ENCODE results near the gene PRPSAP1. TPM values are rescaled to one million over a fixed set of nuclear protein-coding genes. Genes with fewer than 3 reads are reported as not detected.
"Not testable (repeated sequence)": the region's sequence is repeated elsewhere in the genome, so short reads cannot be mapped to it uniquely, and the experiment has no call there.

Gene PRPSAP1
- total RNA-seq, 1 donor from 2014 or later: 16.1 TPM

GRCh38 chr17:76354317-76354729, 607 bp upstream of the PRPSAP1 start:
- TF ChIP-seq CTCF (IDR thresholded peaks at IDR 0.05): no peak
- Histone ChIP-seq H3K4me1 (peaks cover 0 to 16% of the 10 kb centered on the region in 2 donors), H3K9me3 (no peaks in the 10 kb centered on the region), H3K36me3 (no peaks in the 10 kb centered on the region), H3K27ac (peak overlapping the region in 1 of 2 donors; percentile 88), H3K4me3 (peak overlapping the region; percentile 97), H3K27me3 (no peaks in the 10 kb centered on the region)
- DNase-seq (ENCODE audit: low spot score in 2 of 2): no peak
- intact Hi-C loops (cut with DNase I): loop anchor here (1.0 to 5.0 kb wide), 4 partner anchors 16 to 377 kb away; partner anchors contain the start of genes ACOX1 and TEN1

GRCh38 chr17:76353004-76353598, 615 bp downstream of the PRPSAP1 start:
- TF ChIP-seq CTCF (IDR thresholded peaks at IDR 0.05): no peak
- Histone ChIP-seq H3K9me3 (no peaks in the 10 kb centered on the region), H3K27ac (peak overlapping the region; percentile 83 to 88), H3K36me3 (peaks cover 0 to 2% of the 10 kb centered on the region in 2 donors), H3K4me1 (peaks cover 0 to 16% of the 10 kb centered on the region in 2 donors), H3K4me3 (peak overlapping the region; percentile 97), H3K27me3 (no peaks in the 10 kb centered on the region)
- DNase-seq (ENCODE audit: low spot score in 2 of 2): no peak
- intact Hi-C loops (cut with DNase I): loop anchor here (1.0 to 5.0 kb wide), 4 partner anchors 32 to 376 kb away; partner anchors contain the start of genes ACOX1 and TEN1

- intact Hi-C loops (cut with DNase I): loop anchor here (2.0 to 5.0 kb wide), 3 partner anchors 47 to 374 kb away; partner anchors contain the start of genes ACOX1 and TEN1
- Histone ChIP-seq H3K4me3 (peak overlapping the region in 1 of 2 donors; percentile 97), H3K36me3 (peaks cover 0 to 16% of the 10 kb centered on the region in 2 donors), H3K27ac (peak overlapping the region; percentile 5 to 35), H3K4me1 (peaks cover 0 to 16% of the 10 kb centered on the region in 2 donors), H3K9me3 (no peaks in the 10 kb centered on the region), H3K27me3 (no peaks in the 10 kb centered on the region)
- TF ChIP-seq CTCF (IDR thresholded peaks at IDR 0.05): no peak
- DNase-seq (ENCODE audit: low spot score in 2 of 2): no peak
These were observed 2.1 kb downstream of the PRPSAP1 start for GRCh38 chr17:76351526-76352071.

- no peak for DNase-seq (ENCODE audit: low spot score in 2 of 2)
- Histone ChIP-seq H3K9me3 (no peaks in the 10 kb centered on the region), H3K36me3 (peaks cover 5 to 27% of the 10 kb centered on the region in 2 donors), H3K27me3 (no peaks in the 10 kb centered on the region), H3K4me1 (peaks cover 0 to 16% of the 10 kb centered on the region in 2 donors), H3K4me3 (no peak overlapping the region), H3K27ac (no peak overlapping the region)
- TF ChIP-seq CTCF (IDR thresholded peaks at IDR 0.05): no peak
- intact Hi-C loops (cut with DNase I): loop anchor here (5.0 kb wide), 2 partner anchors 48 to 373 kb away; partner anchors contain the start of genes ACOX1 and TEN1
These were observed 3.3 kb downstream of the PRPSAP1 start for GRCh38 chr17:76350463-76350862.

- H3K27ac ChIP-seq; H3K27me3 ChIP-seq; DNase-seq (ENCODE audit: low spot score in 2 of 2); intact Hi-C loops (cut with DNase I); H3K4me3 ChIP-seq; H3K9me3 ChIP-seq; H3K4me1 ChIP-seq: not testable (repeated sequence)
- H3K36me3 ChIP-seq: peaks cover 28 to 58% of the 10 kb centered on the region in 2 donors
These were observed 6.8 kb downstream of the PRPSAP1 start for GRCh38 chr17:76346936-76347335.

- Histone ChIP-seq H3K4me1 (no peaks in the 10 kb centered on the region), H3K36me3 (peaks cover 30 to 60% of the 10 kb centered on the region in 2 donors), H3K9me3 (no peaks in the 10 kb centered on the region), H3K27me3 (no peaks in the 10 kb centered on the region), H3K4me3 (no peak overlapping the region), H3K27ac (no peak overlapping the region)
- TF ChIP-seq CTCF (IDR thresholded peaks at IDR 0.05): no peak
- intact Hi-C loops (cut with DNase I): no loop called here
- DNase-seq (ENCODE audit: low spot score in 2 of 2): no peak
These were observed 8.2 kb downstream of the PRPSAP1 start for GRCh38 chr17:76345377-76345974.

Measured in ascending aorta (tissue), 2 donors.